Aorta (tissue), 5 donors: Measurements from ENCODE around the gene SEPTIN12. TPM values are rescaled to one million over a fixed set of nuclear protein-coding genes. Genes with fewer than 3 reads are reported as not detected.

Experiments
- ATAC-seq: fragments of 200-7000 bp; cut with Tn5 transposase; one replicate; pipeline ENCODE4 v1.9.1; 2022; ENCODE audit warnings: moderate library complexity; ENCODE audit not compliant: low FRiP score
- DNase-seq, 2 donors: peaks; one replicate each; pipeline ENCODE4 v3.0.0-alpha.2; 2020
- H3K27ac ChIP-seq, 2 donors: one replicate each; pipeline ENCODE4 v1.5.1; 2013; ENCODE audit warnings: low read length in 2 of 2, mild to moderate bottlenecking in 2 of 2, moderate library complexity in 2 of 2, control low read depth in 1 of 2, inconsistent platforms in 1 of 2, low read depth in 1 of 2
- H3K27me3 ChIP-seq, 2 donors: one replicate each; pipeline ENCODE4 v1.6.1; 2013; ENCODE audit warnings: control low read depth in 1 of 2, low read length in 1 of 2, mild to moderate bottlenecking in 1 of 2, moderate library complexity in 1 of 2; ENCODE audit not compliant: insufficient read depth in 2 of 2, control insufficient read depth in 1 of 2
- H3K36me3 ChIP-seq, 2 donors: one replicate each; pipeline ENCODE4 v1.6.1; 2013; ENCODE audit warnings: control low read depth in 1 of 2, low read length in 1 of 2, mild to moderate bottlenecking in 1 of 2; ENCODE audit not compliant: insufficient read depth in 2 of 2, control insufficient read depth in 1 of 2
- H3K4me1 ChIP-seq, 2 donors: one replicate each; pipeline ENCODE4 v1.6.1; 2013; ENCODE audit warnings: low read length in 2 of 2, control low read depth in 1 of 2, mild to moderate bottlenecking in 1 of 2, moderate library complexity in 1 of 2; ENCODE audit not compliant: insufficient read depth in 2 of 2, control insufficient read depth in 1 of 2
- H3K4me3 ChIP-seq, 2 donors: one replicate each; pipeline ENCODE4 v1.5.1; 2013; ENCODE audit warnings: low read length in 2 of 2, control low read depth in 1 of 2, mild to moderate bottlenecking in 1 of 2
- H3K9me3 ChIP-seq: one replicate; pipeline ENCODE4 v1.6.1; 2013; ENCODE audit warnings: mild to moderate bottlenecking, low read length; ENCODE audit not compliant: control insufficient read depth
- WGBS, 2 donors: extraction: QIAGEN DNeasy Blood & Tissue Kit; methylation state at CpG; one replicate each; pipeline ENCODE4 v1.1.7; 2013; 5-methylcytosine and 5-hydroxymethylcytosine counted together
- intact Hi-C, 2 donors: fragments of 100-400 bp; cut with DNase I; formaldehyde crosslinking; loops; one replicate each; pipeline versions ENCODE4 v1.14.2 to v1.15.0; 2022
- polyA plus RNA-seq, 2 donors: library from polyadenylated mRNA; stranded (reverse); fragments of 200-250 nt; gene quantifications; one replicate each; pipeline ENCODE4 v1.2.3, GENCODE V29; 2013
- total RNA-seq, 2 donors: library from RNA; stranded (reverse); fragmentation: NEBNext Ultra II Directional; extraction: Animal tissue kit (Norgen Biotek cat#: 25700); gene quantifications; one replicate each; pipeline ENCODE4 v1.2.1, GENCODE V29; 2021
- donor health status: healthy with polysubstance abuse.
- donor health status: Bipolar disorder and iron deficiency.
- donor health status: DM: no; HTN: no; CAD: no.
- donor health status: DM: no; HTN: no; CAD: no.
- donor health status: DM: yes; HTN: yes; CAD: no.

Gene SEPTIN12
- total and polyA plus RNA-seq, 4 donors: not detected

DNA sequence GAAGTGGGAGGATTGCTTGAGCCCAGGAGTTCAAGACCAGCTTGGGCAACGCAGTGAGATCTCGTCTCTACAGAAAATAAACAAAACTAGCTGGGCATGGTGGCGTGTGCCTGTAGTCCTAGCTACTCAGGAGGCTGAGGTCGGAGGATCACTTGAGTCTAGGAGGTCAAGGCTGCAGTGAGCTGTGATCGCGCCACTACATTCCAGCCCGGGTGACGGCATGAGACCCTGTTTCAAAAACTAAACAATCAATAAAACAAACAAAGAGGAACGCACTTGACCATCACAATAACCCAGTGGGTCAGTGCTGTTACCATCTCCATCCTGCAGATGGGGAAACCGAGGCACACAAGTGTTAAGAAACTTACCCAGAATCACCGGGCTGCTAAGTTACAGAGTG lies 34.9 kb downstream of the SEPTIN12 start:
- Histone ChIP-seq H3K27me3 (no peaks in the 10 kb centered on the region), H3K4me1 (no peaks in the 10 kb centered on the region), H3K27ac (no peak overlapping the region), H3K9me3 (no peaks in the 10 kb centered on the region), H3K4me3 (no peak overlapping the region), H3K36me3 (peaks cover 0 to 8% of the 10 kb centered on the region in 2 donors)
- intact Hi-C loops: no loop called here
- no peak for DNase-seq
- WGBS, 2 donors: 89 to 90% methylated on average over 11 of the region's 11 CpGs
- ATAC-seq: no peak

DNA sequence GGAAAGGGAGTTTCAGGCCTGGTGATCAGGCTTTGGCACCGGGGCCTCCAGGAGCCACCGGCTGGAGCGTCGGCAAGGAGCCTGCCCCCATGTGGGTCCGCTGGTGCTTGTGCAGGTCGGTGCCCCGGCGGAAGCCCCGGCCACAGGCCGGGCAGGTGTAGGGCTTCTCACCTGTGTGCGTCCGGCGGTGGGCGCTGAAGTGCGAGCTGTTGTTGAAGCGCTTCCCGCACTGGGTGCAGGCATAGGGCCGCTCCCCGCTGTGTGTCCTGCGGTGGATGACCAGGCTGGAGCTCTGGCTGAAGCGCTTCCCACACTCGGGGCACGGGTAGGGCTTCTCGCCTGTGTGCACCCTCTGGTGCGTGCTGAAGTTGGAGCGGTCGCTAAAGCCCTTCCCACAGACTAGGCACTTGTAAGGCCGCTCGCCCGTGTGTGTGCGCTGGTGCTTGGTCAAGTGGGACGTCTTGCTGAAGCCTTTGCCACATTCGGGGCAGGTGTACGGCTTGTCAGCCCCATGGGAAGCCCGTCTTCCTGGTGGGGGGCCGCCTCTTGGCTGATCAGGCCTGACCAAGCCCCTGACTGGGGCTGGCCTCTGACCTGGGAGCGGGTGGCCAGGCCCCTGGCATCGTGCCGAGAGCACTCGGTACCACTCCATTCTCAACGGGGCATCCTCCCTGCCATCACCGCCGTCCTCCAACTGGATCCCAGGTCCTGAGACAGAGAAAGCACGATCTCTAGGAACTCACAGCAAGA lies 35.6 kb downstream of the SEPTIN12 start:
- no peaks in the 10 kb centered on the region for H3K4me1 ChIP-seq
- H3K27me3 ChIP-seq: no peaks in the 10 kb centered on the region
- 95 to 96% methylated on average over 42 to 44 of the region's 44 CpGs for WGBS, 2 donors
- intact Hi-C loops: no loop called here
- no peaks in the 10 kb centered on the region for H3K9me3 ChIP-seq
- no peak overlapping the region for H3K4me3 ChIP-seq
- peaks cover 0 to 8% of the 10 kb centered on the region in 2 donors for H3K36me3 ChIP-seq
- H3K27ac ChIP-seq: no peak overlapping the region
- no peak for DNase-seq
- ATAC-seq: no peak

- 74 to 75% methylated on average over 8 of the region's 8 CpGs for WGBS, 2 donors
- Histone ChIP-seq H3K4me3 (no peak overlapping the region), H3K4me1 (no peaks in the 10 kb centered on the region), H3K9me3 (no peaks in the 10 kb centered on the region), H3K27me3 (no peaks in the 10 kb centered on the region), H3K36me3 (peaks cover 0 to 8% of the 10 kb centered on the region in 2 donors), H3K27ac (no peak overlapping the region)
- no peak for ATAC-seq
- intact Hi-C loops: no loop called here
- no peak for DNase-seq
These were observed 37.2 kb downstream of the SEPTIN12 start for GRCh38 chr16:4750896-4751295.

GRCh38 chr16:4749700-4750257 lies 38.4 kb downstream of the SEPTIN12 start:
- Histone ChIP-seq H3K4me1 (no peaks in the 10 kb centered on the region), H3K27me3 (no peaks in the 10 kb centered on the region), H3K9me3 (no peaks in the 10 kb centered on the region), H3K4me3 (no peak overlapping the region), H3K36me3 (peaks cover 0 to 5% of the 10 kb centered on the region in 2 donors), H3K27ac (no peak overlapping the region)
- 83 to 87% methylated on average over 10 of the region's 10 CpGs for WGBS, 2 donors
- intact Hi-C loops: no loop called here
- DNase-seq (no peak), ATAC-seq (no peak)

GRCh38 chr16:4748682-4749411 lies 39.3 kb downstream of the SEPTIN12 start:
- intact Hi-C loops: no loop called here
- H3K27ac ChIP-seq: no peak overlapping the region
- ATAC-seq (no peak), DNase-seq (no peak)
- no peaks in the 10 kb centered on the region for H3K9me3 ChIP-seq
- H3K4me3 ChIP-seq: no peak overlapping the region
- WGBS, 2 donors: 90 to 93% methylated on average over 16 of the region's 16 CpGs
- H3K36me3 ChIP-seq: peaks cover 0 to 4% of the 10 kb centered on the region in 2 donors
- no peaks in the 10 kb centered on the region for H3K4me1 ChIP-seq
- no peaks in the 10 kb centered on the region for H3K27me3 ChIP-seq

GRCh38 chr16:4747906-4748681 lies 40.1 kb downstream of the SEPTIN12 start:
- no peaks in the 10 kb centered on the region for H3K9me3 ChIP-seq
- intact Hi-C loops: no loop called here
- no peak for DNase-seq
- H3K36me3 ChIP-seq: peaks cover 0 to 4% of the 10 kb centered on the region in 2 donors
- no peak overlapping the region for H3K4me3 ChIP-seq
- H3K4me1 ChIP-seq: no peaks in the 10 kb centered on the region
- no peak overlapping the region for H3K27ac ChIP-seq
- no peaks in the 10 kb centered on the region for H3K27me3 ChIP-seq
- no peak for ATAC-seq
- WGBS, 2 donors: 60 to 65% methylated on average over 14 of the region's 14 CpGs

GRCh38 chr16:4746991-4747574 lies 41.1 kb downstream of the SEPTIN12 start:
- Histone ChIP-seq H3K9me3 (no peaks in the 10 kb centered on the region), H3K27me3 (no peaks in the 10 kb centered on the region), H3K4me1 (no peaks in the 10 kb centered on the region), H3K4me3 (no peak overlapping the region), H3K27ac (no peak overlapping the region), H3K36me3 (no peaks in the 10 kb centered on the region)
- DNase-seq (peak in 1 of 2 donors; percentile 57), ATAC-seq (no peak)
- WGBS, 2 donors: 27 to 30% methylated on average over 15 of the region's 15 CpGs
- intact Hi-C loops: no loop called here

- ATAC-seq: no peak
- Histone ChIP-seq H3K27ac (no peak overlapping the region), H3K27me3 (no peaks in the 10 kb centered on the region), H3K9me3 (no peaks in the 10 kb centered on the region), H3K36me3 (no peaks in the 10 kb centered on the region), H3K4me1 (no peaks in the 10 kb centered on the region), H3K4me3 (no peak overlapping the region)
- no peak for DNase-seq
- intact Hi-C loops: no loop called here
- 77 to 80% methylated on average over 8 of the region's 8 CpGs for whole genome bisulfite sequencing, 2 donors
These were observed 41.9 kb downstream of the SEPTIN12 start for GRCh38 chr16:4746215-4746614.
